ENCODE measurements around the gene SRPX. TPM values are rescaled to one million over a fixed set of nuclear protein-coding genes. Genes with fewer than 3 reads are reported as not detected.

SRPX gene, protein sequence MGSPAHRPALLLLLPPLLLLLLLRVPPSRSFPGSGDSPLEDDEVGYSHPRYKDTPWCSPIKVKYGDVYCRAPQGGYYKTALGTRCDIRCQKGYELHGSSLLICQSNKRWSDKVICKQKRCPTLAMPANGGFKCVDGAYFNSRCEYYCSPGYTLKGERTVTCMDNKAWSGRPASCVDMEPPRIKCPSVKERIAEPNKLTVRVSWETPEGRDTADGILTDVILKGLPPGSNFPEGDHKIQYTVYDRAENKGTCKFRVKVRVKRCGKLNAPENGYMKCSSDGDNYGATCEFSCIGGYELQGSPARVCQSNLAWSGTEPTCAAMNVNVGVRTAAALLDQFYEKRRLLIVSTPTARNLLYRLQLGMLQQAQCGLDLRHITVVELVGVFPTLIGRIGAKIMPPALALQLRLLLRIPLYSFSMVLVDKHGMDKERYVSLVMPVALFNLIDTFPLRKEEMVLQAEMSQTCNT
- 100 to 1,000 TPM in 3 of 4 donors, 10 to 100 TPM in 1; 64.0 to 165 (median 135) TPM for total RNA-seq

- WGBS, 2 donors: 4 to 42% methylated on average over 52 to 76 of the region's 76 CpGs
- peak within 1 kb of the TSS in 1 of 4 donors; percentile 76 for H3K27ac ChIP-seq
- TF ChIP-seq, protein P1, sequence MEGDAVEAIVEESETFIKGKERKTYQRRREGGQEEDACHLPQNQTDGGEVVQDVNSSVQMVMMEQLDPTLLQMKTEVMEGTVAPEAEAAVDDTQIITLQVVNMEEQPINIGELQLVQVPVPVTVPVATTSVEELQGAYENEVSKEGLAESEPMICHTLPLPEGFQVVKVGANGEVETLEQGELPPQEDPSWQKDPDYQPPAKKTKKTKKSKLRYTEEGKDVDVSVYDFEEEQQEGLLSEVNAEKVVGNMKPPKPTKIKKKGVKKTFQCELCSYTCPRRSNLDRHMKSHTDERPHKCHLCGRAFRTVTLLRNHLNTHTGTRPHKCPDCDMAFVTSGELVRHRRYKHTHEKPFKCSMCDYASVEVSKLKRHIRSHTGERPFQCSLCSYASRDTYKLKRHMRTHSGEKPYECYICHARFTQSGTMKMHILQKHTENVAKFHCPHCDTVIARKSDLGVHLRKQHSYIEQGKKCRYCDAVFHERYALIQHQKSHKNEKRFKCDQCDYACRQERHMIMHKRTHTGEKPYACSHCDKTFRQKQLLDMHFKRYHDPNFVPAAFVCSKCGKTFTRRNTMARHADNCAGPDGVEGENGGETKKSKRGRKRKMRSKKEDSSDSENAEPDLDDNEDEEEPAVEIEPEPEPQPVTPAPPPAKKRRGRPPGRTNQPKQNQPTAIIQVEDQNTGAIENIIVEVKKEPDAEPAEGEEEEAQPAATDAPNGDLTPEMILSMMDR (IDR thresholded peaks at IDR 0.05): no peak
- TF ChIP-seq POLR2A (IDR thresholded peaks at IDR 0.05) (no peak), EP300 (IDR thresholded peaks at IDR 0.05) (no peak)
- H3K4me3 ChIP-seq: peak within 1 kb of the TSS; percentile 32 to 73 (median 53)
- DNase-seq (ENCODE audit: low spot score in 2 of 2): no peak
- no peaks in the 10 kb centered on the region for H3K4me1 ChIP-seq
- peaks cover 0 to 7% of the 10 kb centered on the region in 2 donors for H3K27me3 ChIP-seq
- H3K36me3 ChIP-seq: no peaks in the 10 kb centered on the region
- no peaks in the 10 kb centered on the region for H3K9me3 ChIP-seq
These were observed at the start of gene SRPX for GRCh38 chrX:38220415-38221390. Gene SRPX, minus strand, starts transcription at chrX:38220871. Its CDS starts 79 bp downstream, at chrX:38220792.

DNA sequence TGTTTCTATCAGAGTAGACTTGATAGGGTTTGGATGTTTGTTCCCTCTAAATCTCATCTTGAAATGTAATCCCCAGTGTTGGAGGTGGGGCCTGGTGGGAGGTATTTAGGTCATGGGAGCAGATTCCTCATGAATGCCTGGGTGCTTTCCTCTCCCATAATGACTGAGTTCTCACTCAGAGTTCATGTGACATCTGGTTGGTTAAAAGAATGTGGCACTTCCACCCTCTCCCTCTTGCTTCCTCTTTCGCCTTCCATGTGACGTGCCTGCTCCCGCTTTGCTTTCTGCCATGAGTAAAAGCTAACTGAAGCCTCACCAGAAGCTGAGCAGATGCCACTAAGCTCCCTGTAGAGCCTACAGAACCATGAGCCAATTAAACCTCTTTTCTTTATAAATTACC lies 47.3 kb upstream of the SRPX start:
- Histone ChIP-seq H3K27ac (no peak overlapping the region), H3K9me3 (no peaks in the 10 kb centered on the region), H3K4me3 (no peak overlapping the region), H3K4me1 (no peaks in the 10 kb centered on the region), H3K27me3 (no peaks in the 10 kb centered on the region), H3K36me3 (peaks cover 0 to 7% (median 0%) of the 10 kb centered on the region in 3 donors)
- WGBS, 2 donors: 87 to 94% methylated on average over 3 of the region's 3 CpGs
- TF ChIP-seq POLR2A (IDR thresholded peaks at IDR 0.05) (no peak), EP300 (IDR thresholded peaks at IDR 0.05) (no peak)
- TF ChIP-seq, protein P1 (IDR thresholded peaks at IDR 0.05): no peak
- no peak for DNase-seq (ENCODE audit: low spot score in 2 of 2)

GRCh38 chrX:38262715-38263620 lies 42.3 kb upstream of the SRPX start:
- no peak overlapping the region for H3K4me3 ChIP-seq
- 66 to 73% methylated on average over 9 of the region's 9 CpGs for WGBS, 2 donors
- no peak overlapping the region for H3K27ac ChIP-seq
- H3K27me3 ChIP-seq: no peaks in the 10 kb centered on the region
- TF ChIP-seq, protein P1 (IDR thresholded peaks at IDR 0.05): no peak
- TF ChIP-seq POLR2A (IDR thresholded peaks at IDR 0.05): no peak
- H3K9me3 ChIP-seq: no peaks in the 10 kb centered on the region
- no peaks in the 10 kb centered on the region for H3K4me1 ChIP-seq
- no peaks in the 10 kb centered on the region for H3K36me3 ChIP-seq
- DNase-seq (ENCODE audit: low spot score in 2 of 2): no peak

- no peaks in the 10 kb centered on the region for H3K27me3 ChIP-seq
- H3K27ac ChIP-seq: no peak overlapping the region
- no peak for DNase-seq (ENCODE audit: low spot score in 2 of 2)
These were observed 39.6 kb upstream of the SRPX start for GRCh38 chrX:38260231-38260630.

More at GRCh38 chrX:38260231-38260630, 39.6 kb upstream of the SRPX start:
- Histone ChIP-seq H3K36me3 (no peaks in the 10 kb centered on the region), H3K4me1 (no peaks in the 10 kb centered on the region), H3K4me3 (no peak overlapping the region), H3K9me3 (no peaks in the 10 kb centered on the region)
- no peak for TF ChIP-seq POLR2A (IDR thresholded peaks at IDR 0.05)
- TF ChIP-seq, protein P1 (IDR thresholded peaks at IDR 0.05): no peak
- no peak for TF ChIP-seq EP300 (IDR thresholded peaks at IDR 0.05)
- whole genome bisulfite sequencing, 2 donors: 43 to 63% methylated on average over 4 of the region's 4 CpGs

Data from tibial nerve (tissue), 4 donors.